Stimulated activated CD8-positive, alpha-beta memory T cell treated with anti-CD3 and anti-CD28 coated beads, Interleukin-7, amount 100 ng/mL, for 1 hour (primary cell): ENCODE results near the gene SCN4B.
A peak's percentile ranks its signal among the peaks of the same experiment; 100 is the strongest.
"Not testable (repeated sequence)": the region's sequence is repeated elsewhere in the genome, so short reads cannot be mapped to it uniquely, and the experiment has no call there.

Experiments
- DNase-seq, 2 donors: peaks; one replicate each; pipeline ENCODE4 v3.0.0-alpha.2; 2020; ENCODE audit warnings: low read depth in 2 of 2

Gene SCN4B

DNA sequence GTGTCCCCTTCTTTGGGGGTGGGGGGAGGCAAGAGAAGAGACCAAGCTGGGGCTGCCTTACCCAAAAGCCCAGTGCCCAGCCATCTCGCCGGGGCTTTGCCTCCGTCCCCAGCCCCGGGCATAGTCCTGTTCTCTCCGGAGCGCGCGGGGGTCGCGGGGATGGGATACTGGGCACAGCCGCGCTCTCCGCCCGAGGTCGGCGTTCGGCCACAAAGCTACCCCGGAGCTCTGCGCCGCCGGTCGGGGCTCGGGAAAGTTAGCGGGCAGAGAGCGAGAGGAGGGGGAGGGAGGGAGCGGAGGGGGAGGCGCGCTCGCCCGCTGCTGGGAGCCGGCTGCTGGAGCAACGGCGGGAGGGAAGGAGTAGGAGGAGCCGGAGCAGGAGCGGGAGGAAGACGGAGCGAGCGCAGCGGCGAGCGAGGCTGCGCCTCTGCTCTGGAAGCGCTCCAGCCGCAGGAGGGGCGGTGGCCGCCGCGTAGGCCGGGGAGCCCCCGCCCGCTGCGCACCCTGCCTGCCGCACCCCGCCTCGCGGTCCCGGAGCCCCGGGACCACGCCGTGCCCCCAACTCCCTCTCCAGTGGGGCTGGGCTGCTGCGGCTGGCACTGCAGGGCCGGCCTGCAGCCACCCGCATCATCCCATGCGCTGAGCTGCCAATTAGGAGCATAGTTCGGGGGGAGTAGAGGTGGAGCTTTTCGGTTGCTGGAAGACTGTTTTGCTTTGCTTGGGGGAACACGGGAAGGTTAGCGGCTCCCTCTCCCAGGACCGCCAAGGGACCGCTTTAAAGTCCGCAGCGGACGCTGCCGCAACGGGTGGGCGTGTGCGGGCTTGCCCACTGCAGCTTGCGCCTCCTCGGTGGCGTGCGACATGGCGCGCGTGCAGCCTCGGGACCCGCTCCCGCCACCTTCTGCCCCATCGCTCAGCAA, at the start of gene SCN4B:
Gene SCN4B (minus strand): TSS at position 272 of the 920 bp plus-strand sequence. CDS start 150 bp downstream, at position 122.
- no peak for DNase-seq

- no peak for DNase-seq
Observed at GRCh38 chr11:118201966-118202365, 49.3 kb upstream of the SCN4B start.

GRCh38 chr11:118200901-118201680, 48.5 kb upstream of the SCN4B start:
- DNase-seq = peak in 1 of 2 donors; percentile 22

DNA sequence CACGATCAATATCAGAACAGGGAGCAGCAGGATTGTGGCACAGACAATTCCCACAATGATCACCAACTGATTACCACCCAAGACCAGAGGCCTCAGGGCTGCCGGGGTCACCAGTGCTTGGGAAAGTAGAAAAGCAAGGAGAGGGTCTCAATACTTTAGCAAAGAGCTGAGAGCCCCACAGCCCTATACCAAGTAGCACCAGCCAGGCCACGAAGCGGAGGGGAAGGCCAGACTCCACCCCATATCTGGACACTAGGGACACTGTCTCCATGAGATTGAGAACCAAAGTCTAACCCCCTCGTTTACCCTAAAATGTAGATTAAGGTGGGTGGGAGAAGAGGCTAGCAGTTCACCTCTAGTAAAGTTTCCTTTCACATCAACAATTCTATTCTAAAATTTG, 47.9 kb upstream of the SCN4B start:
- DNase-seq = no peak

GRCh38 chr11:118199135-118199534, 46.5 kb upstream of the SCN4B start:
- no peak for DNase-seq

DNA sequence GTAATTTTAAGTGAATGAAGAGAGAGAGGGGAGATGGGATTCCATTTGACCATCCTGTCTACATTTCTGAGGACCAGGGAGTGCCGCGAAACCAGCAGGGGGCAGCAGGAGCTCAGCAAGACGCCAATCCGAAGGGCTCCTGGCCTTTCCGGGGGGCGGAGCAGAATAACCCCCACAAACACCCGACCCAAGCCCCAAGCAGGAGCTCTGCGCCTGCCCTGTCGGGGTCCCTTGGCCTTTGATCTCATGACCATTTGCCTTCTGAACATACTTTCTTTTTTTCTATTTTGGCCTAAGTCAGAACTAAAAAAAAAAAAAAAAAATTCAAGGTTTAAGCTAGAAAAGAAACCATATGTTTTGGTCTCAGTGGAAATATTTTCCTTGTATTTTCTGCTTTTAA, 45.7 kb upstream of the SCN4B start:
- peak; percentile 60 to 79 for DNase-seq

DNA sequence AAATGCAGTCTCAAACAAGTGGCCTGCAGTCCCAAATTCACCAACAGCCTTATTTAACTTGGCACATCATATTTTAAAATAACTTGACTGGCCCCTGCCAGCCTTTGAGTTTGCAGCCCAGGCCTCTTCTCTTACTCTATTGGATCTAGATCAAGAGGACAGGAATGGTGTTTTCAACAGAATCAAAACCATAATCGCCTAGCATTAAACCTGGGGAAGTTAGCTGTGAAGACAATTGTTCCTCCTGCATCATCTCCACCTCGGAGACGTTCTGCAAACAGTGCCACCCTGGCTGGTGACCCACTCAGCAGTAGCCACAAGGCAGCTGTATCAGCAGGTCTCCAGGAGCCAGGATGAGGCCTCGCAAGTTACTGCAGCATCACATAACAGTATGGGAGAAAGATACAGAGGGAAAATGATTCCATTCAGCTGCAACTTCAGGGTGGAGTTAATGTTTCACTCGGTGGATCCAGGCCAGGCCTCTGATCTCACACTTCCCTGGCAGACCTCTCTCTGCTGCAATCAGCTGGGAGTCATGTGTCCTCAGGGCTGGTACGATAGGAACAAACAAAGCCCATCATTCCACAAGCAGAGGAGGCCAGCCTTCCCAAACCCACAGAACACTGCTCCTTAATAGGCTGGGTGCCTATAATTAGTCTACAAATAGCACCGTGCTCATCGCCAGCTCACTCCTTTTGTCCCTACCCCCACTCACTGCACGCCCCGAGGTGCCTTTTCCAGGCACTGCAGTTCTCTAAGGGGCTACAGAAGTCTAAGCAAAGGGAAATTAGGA, 42.4 kb upstream of the SCN4B start:
- no peak for DNase-seq

DNA sequence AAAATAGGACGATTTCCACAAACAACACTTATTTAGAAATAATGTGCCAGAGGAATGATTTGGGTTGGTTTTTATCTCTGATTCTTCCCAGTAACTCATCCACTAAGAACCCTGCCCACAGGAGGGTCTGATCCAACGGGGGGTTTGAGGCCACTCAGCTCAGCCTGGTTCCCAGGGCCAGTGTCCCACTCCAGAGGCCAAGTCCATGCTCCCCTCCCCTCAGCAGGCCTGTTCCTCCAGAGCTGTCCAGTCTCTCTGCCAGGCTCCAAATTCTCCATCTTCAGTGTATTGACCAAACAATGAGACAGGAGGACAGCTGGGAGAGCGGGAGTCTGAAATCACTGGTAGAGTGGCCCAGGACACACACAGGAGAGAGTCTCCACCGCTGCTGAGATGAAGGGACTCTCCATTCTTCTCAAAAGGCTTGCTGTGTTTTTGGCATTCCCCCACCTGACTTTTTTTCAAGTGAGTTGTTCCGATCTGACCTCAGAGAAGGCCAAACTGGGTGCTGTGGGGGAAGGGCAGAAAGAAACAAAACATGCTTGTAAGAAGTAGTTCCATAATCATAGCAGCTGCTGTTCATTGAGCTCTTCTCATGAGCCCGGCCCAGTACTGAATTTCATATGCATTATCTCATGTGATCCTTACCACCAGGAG, 41.4 kb upstream of the SCN4B start:
- no peak for DNase-seq

- not testable (repeated sequence) for DNase-seq
Observed at GRCh38 chr11:118192817-118193216, 40.2 kb upstream of the SCN4B start.

- DNase-seq = not testable (repeated sequence)
Observed at GRCh38 chr11:118190942-118191506, 38.4 kb upstream of the SCN4B start.

- no peak for DNase-seq
Observed at GRCh38 chr11:118186346-118187107, 33.9 kb upstream of the SCN4B start.

DNA sequence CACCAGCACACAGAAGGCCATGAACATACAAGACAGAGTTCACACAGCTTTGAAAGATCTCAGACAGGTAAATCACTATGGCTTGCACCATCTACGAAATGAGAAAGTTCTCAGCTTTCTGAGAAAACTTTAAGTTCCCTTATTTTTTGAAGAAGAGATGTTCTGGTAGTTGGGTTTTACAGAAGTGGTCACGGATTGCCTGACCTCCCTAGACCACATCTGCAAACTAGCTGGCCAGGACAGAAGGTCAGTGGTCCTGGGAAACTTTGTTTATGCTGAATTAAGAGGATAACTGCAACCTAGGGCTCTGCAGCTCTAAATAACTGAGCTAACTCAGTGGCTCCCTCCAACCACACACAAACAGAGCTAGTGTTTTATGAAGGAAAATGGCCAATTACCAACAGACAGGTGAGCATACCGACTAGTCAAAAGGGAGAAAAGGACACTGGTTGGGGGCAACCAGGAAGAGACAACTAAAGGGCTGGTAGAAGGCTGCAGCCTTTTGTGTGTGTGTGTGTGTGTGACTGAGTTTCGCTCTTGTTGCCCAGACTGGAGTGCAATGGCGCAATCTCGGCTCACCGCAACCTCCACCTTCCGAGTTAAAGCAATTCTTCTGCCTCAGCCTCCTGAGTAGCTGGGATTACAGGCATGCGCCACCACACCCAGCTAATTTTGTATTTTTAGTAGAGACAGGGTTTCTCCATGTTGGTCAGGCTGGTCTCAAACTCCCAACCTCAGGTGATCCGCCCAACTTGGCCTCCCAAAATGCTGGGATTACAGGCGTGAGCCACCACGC, 32.4 kb upstream of the SCN4B start:
- DNase-seq = no peak

GRCh38 chr11:118183691-118184090, 31.1 kb upstream of the SCN4B start:
- DNase-seq = not testable (repeated sequence)

DNA sequence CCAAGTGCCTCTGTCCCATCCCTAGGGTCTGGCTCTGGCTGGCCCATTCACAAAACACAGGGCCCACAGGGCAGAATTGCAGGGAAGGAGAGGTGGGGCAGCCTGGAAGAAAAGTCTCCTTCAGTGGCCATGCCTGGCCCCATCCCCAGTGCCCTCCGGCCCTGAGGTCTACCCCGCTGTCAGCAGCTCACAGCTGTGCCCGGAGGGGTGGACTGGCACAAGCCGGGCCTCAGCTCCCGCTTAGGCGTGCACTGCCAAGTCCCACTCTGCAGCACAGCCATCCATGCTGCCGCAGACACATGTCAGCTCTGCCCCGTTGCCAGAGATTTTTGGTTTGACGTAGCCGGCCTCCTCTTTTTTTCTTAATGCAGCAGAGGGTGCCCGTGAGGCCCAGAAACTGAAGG, 27.7 kb upstream of the SCN4B start:
- DNase-seq = no peak

- no peak for DNase-seq
Observed at GRCh38 chr11:118176778-118177134, 24.1 kb upstream of the SCN4B start.

DNA sequence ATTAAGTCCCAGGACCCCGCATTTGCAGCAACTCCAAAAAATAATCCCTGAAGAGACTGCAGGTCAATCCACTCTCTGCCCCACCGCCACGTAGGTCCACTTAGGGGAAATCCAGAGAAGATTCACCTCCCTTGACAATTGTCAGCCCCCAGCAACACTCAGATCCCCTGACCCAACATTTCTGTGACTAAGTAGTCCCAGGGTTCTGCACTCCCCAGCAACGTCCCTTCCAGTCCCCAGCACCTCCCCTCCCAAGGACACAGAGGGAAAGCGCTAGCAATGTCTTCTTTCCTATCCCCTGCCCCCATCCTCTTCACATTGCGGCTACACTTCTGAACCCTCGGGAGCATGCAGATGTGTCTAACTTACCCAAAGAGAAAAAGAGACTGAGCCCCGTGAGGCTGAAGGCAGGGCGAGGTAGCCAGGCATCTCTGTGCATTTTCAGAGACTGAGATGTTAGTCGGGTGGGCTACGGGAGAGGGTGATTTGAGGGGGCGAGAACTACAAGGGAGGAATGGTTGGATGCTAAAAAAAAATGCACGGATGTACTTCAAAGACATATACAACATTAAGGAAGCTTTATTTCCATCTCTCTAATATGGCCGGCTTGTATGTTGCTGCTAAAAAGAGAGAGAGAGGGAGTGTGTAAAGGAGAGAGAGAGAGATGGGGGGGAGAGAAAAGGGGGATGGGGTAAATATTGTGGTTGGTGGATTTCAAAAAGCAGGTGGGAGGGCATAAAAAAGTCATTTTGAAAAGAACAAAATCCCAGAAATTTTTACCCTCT, 23.6 kb upstream of the SCN4B start, which contains the start of gene SCN2B:
Gene SCN2B (minus strand): TSS at position 647 of the 785 bp plus-strand sequence. CDS start 208 bp downstream, at position 439.
- no peak for DNase-seq

DNA sequence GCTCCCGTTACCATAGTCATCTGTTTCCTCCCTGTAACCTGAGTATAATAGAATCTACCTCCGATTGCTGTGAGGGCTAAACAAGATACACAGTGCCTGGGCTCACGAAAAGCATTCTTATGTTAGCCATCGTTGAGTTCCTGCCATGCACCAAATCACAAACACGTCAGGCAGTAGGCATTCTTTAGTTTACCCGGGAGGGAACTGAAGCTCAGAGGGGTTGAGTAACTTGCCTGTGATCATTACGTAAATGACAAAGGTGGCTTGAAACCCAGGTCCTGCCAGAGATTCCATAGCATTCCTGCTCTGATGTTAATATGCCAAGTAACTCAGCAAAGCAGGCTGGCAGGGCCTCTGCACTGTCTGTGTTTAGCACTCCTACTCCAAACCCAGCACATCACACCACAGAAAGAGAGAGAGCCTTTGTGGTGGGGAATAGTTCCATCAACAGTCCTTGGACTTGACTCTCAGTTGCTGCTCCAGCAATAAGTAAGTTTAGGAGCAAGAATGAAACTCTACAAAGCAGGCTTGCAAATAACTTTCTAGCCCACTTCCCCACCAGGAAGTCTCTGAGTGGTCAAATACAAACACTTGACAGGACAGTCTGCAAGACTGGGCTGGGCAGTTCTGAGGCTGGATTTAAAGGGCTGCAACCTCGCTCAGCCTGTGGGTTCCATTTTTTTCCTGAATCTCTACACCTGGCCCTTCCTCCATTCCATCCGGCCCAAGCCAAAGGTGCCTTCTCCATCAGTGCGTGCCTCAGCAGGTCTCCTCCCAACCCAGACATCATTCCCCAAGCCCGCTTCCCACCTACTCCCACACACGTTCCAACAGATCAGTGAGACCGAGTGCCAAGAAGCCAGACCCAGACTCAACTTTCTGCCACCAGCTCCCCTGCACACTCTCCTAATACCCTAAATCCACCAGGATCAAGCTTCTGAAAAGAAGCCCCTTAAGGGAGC, 22.7 kb upstream of the SCN4B start:
- DNase-seq = no peak
